H1 (cell line): Measurements from ENCODE around the gene HSD11B1. TPM values are rescaled to one million over a fixed set of nuclear protein-coding genes. Genes with fewer than 3 reads are reported as not detected.

Experiments used
- CTCF ChIA-PET: fragments of 300-600 bp; sonication (Branson Sonifier 250); formaldehyde crosslinking; loops from one replicate; lab custom pipeline; 2021; ENCODE audit not compliant: partially characterized antibody; lab: Charles Lee
- POLR2A ChIA-PET: fragments of 300-600 bp; sonication (Branson Sonifier 250); formaldehyde crosslinking; loops from one replicate; lab custom pipeline; 2021; ENCODE audit warnings: inconsistent platforms; ENCODE audit not compliant: partially characterized antibody; lab: Charles Lee
- DNase-seq, 2 experiments: peaks; one replicate each; pipeline versions ENCODE4 v3.0.0 to v3.0.0-alpha.2; 2010 to 2022; ENCODE audit warnings: low spot score in 2 of 2, low read depth in 1 of 2, mixed read lengths in 1 of 2
- FAIRE-seq: peaks from 2 replicates; lab custom pipeline; 2011; peaks lifted over from hg19 to GRCh38; lab: Jason Lieb, UNC
- H2AFZ ChIP-seq: 2 replicates; pipeline ENCODE4 v1.8.1; 2012; ENCODE audit warnings: low read length, inconsistent platforms
- H2AK5ac ChIP-seq: 2 replicates; pipeline ENCODE4 v1.6.1; 2013; ENCODE audit warnings: low read depth, low read length
- H2BK120ac ChIP-seq: replicated peaks from 2 replicates; pipeline ENCODE3; 2013; ENCODE audit warnings: low read depth, low read length, inconsistent platforms
- H2BK12ac ChIP-seq: 2 replicates; pipeline ENCODE4 v1.6.1; 2013; ENCODE audit warnings: low read depth, low read length
- H2BK15ac ChIP-seq: 2 replicates; pipeline ENCODE4 v1.6.1; 2013; ENCODE audit warnings: low read length
- H2BK20ac ChIP-seq: 2 replicates; pipeline ENCODE4 v1.6.1; 2013; ENCODE audit warnings: low read length
- H2BK5ac ChIP-seq: 2 replicates; pipeline ENCODE4 v1.6.1; 2013; ENCODE audit warnings: low read depth, low read length
- H3K14ac ChIP-seq: 2 replicates; pipeline ENCODE4 v1.6.1; 2013; ENCODE audit warnings: inconsistent platforms; ENCODE audit not compliant: insufficient read length
- H3K18ac ChIP-seq: 2 replicates; pipeline ENCODE4 v1.6.1; 2013; ENCODE audit warnings: low read length; ENCODE audit errors: extremely low read depth
- H3K23ac ChIP-seq: 2 replicates; pipeline ENCODE4 v1.6.1; 2013; ENCODE audit warnings: inconsistent platforms; ENCODE audit not compliant: insufficient read length
- H3K23me2 ChIP-seq: 2 replicates; pipeline ENCODE4 v1.6.1; 2013; ENCODE audit warnings: low read depth, low read length
- H3K27ac ChIP-seq: 2 replicates; pipeline ENCODE4 v1.6.1; 2011; ENCODE audit warnings: low read depth, low read length, inconsistent platforms
- H3K27me3 ChIP-seq, 4 experiments: replicated peaks in 1 of 4; 1 replicate in 1 of 4; 2 replicates in 3 of 4; pipeline versions ENCODE4 v1.6.1 to v1.8.1; 2011 to 2013; ENCODE audit warnings: low read length in 3 of 4, mild to moderate bottlenecking in 3 of 4, inconsistent platforms in 2 of 4, mixed read lengths in 2 of 4, moderate library complexity in 1 of 4; ENCODE audit not compliant: control insufficient read depth in 3 of 4, insufficient read depth in 3 of 4; ENCODE audit errors: extremely low read depth in 1 of 4
- H3K36me3 ChIP-seq, 4 experiments: 2 replicates each; pipeline versions ENCODE4 v1.6.1 to v1.8.1; 2011 to 2013; ENCODE audit warnings: mild to moderate bottlenecking in 4 of 4, low read length in 3 of 4, moderate library complexity in 2 of 4, control low read depth in 1 of 4, inconsistent platforms in 1 of 4; ENCODE audit not compliant: insufficient read depth in 4 of 4, control insufficient read depth in 2 of 4
- H3K4ac ChIP-seq: replicated peaks from 2 replicates; pipeline ENCODE3; 2013; ENCODE audit warnings: low read length, low read depth, mixed read lengths, inconsistent platforms; ENCODE audit not compliant: insufficient read length
- H3K4me1 ChIP-seq, 4 experiments: replicated peaks in 1 of 4; 1 replicate in 1 of 4; 2 replicates in 3 of 4; pipeline versions ENCODE4 v1.6.1 to v1.8.1; 2011 to 2013; ENCODE audit warnings: low read length in 3 of 4, inconsistent platforms in 2 of 4, mixed read lengths in 1 of 4; ENCODE audit not compliant: insufficient read depth in 4 of 4, control insufficient read depth in 3 of 4
- H3K4me2 ChIP-seq, 2 experiments: 2 replicates each; pipeline versions ENCODE4 v1.6.1 to v1.8.1; 2011 to 2013; ENCODE audit warnings: low read depth in 2 of 2, low read length in 2 of 2, control low read depth in 1 of 2, inconsistent platforms in 1 of 2, mild to moderate bottlenecking in 1 of 2; ENCODE audit not compliant: insufficient read depth in 1 of 2
- H3K4me3 ChIP-seq, 4 experiments: fragments of 200-600, 300-600 bp in 1 of 4; sonication (generic), shearing (Covaris generic), sonication (Bioruptor Twin) in 1 of 4; 2 replicates each; pipeline versions ENCODE4 v1.5.1 to v1.8.1; 2011 to 2016; ENCODE audit warnings: low read length in 4 of 4, low read depth in 3 of 4, control low read depth in 2 of 4, inconsistent platforms in 2 of 4, mild to moderate bottlenecking in 2 of 4, mixed read lengths in 1 of 4, moderate library complexity in 1 of 4; ENCODE audit not compliant: insufficient read depth in 2 of 4; ENCODE audit errors: extremely low read depth in 1 of 4
- H3K56ac ChIP-seq: replicated peaks from 2 replicates; pipeline ENCODE3; 2013; ENCODE audit warnings: low read depth, mild to moderate bottlenecking, mixed read lengths, low read length, inconsistent platforms; ENCODE audit not compliant: insufficient read length
- H3K79me1 ChIP-seq: 2 replicates; pipeline ENCODE4 v1.6.1; 2013; ENCODE audit warnings: low read depth, low read length, control low read depth
- H3K79me2 ChIP-seq, 2 experiments: 2 replicates each; pipeline versions ENCODE4 v1.6.1 to v1.8.1; 2012 to 2013; ENCODE audit warnings: low read length in 2 of 2, mild to moderate bottlenecking in 2 of 2, inconsistent platforms in 1 of 2; ENCODE audit not compliant: insufficient read depth in 2 of 2, control insufficient read depth in 1 of 2
- H3K9ac ChIP-seq, 4 experiments: replicated peaks in 1 of 4; 1 replicate in 1 of 4; 2 replicates in 3 of 4; pipeline versions ENCODE4 v1.6.1 to v1.8.1; 2011 to 2013; ENCODE audit warnings: low read depth in 3 of 4, low read length in 3 of 4, control low read depth in 2 of 4, mild to moderate bottlenecking in 2 of 4, moderate library complexity in 2 of 4, inconsistent platforms in 1 of 4; ENCODE audit errors: extremely low read depth in 1 of 4
- H3K9me3 ChIP-seq, 2 experiments: 2 replicates each; pipeline versions ENCODE4 v1.6.1 to v1.8.1; 2012 to 2013; ENCODE audit warnings: mild to moderate bottlenecking in 2 of 2, moderate library complexity in 2 of 2, control low read depth in 1 of 2, inconsistent platforms in 1 of 2, low read depth in 1 of 2, low read length in 1 of 2, mixed read lengths in 1 of 2; ENCODE audit not compliant: insufficient read depth in 2 of 2
- H4K20me1 ChIP-seq, 2 experiments: replicated peaks in 1 of 2; 2 replicates each; pipeline versions ENCODE3 to v1.8.1; 2011 to 2013; ENCODE audit warnings: inconsistent platforms in 2 of 2, low read length in 2 of 2, mild to moderate bottlenecking in 1 of 2; ENCODE audit not compliant: insufficient read depth in 2 of 2, control insufficient read depth in 1 of 2
- H4K5ac ChIP-seq: 2 replicates; pipeline ENCODE4 v1.6.1; 2013; ENCODE audit warnings: low read length, low read depth, mixed read lengths, inconsistent platforms; ENCODE audit not compliant: insufficient read length
- H4K8ac ChIP-seq: 2 replicates; pipeline ENCODE4 v1.8.0; 2013; ENCODE audit warnings: mild to moderate bottlenecking, moderate library complexity, low read length, inconsistent platforms; ENCODE audit not compliant: insufficient read depth; ENCODE audit errors: extremely low read depth
- H4K91ac ChIP-seq: replicated peaks from 2 replicates; pipeline ENCODE3; 2013; ENCODE audit warnings: low read length, mixed read lengths, inconsistent platforms; ENCODE audit not compliant: insufficient read length
- BCL11A ChIP-seq, 2 experiments: IDR thresholded peaks; one replicate each; pipeline ENCODE4 v1.6.1; 2011; ENCODE audit warnings: low read depth in 2 of 2, low read length in 2 of 2, mild to moderate bottlenecking in 2 of 2
- CEBPB ChIP-seq: IDR thresholded peaks from 2 replicates; pipeline ENCODE4 v1.6.1; 2012; ENCODE audit warnings: low read depth, low read length
- HDAC6 ChIP-seq: IDR thresholded peaks from one replicate; pipeline ENCODE4 v1.7.1; 2012; ENCODE audit warnings: low read depth, mild to moderate bottlenecking, inconsistent platforms, low read length, moderate library complexity
- RFX5 ChIP-seq: IDR thresholded peaks from 2 replicates; pipeline ENCODE4 v1.6.1; 2011; ENCODE audit warnings: low read depth, low read length, improper control_type of control experiment, borderline replicate concordance
- SP1 ChIP-seq: IDR thresholded peaks from 2 replicates; pipeline ENCODE4 v1.6.1; 2011; ENCODE audit warnings: low read depth, low read length
- TAF1 ChIP-seq: IDR thresholded peaks from 2 replicates; pipeline ENCODE4 v1.6.1; 2011; ENCODE audit warnings: mild to moderate bottlenecking, low read depth, low read length
- WGBS, 2 experiments: shearing (Covaris generic) in 1 of 2; methylation state at CpG; one replicate each; pipeline versions ENCODE4 v1.1.6 to v1.1.7; 2013 to 2015; ENCODE audit warnings: low lambda C conversion rate in 2 of 2, mixed read lengths in 2 of 2, inconsistent platforms in 1 of 2, low coverage in 1 of 2, missing lambda C conversion rate in 1 of 2; ENCODE audit not compliant: insufficient replicate concordance in 2 of 2, insufficient coverage in 1 of 2, insufficient read length in 1 of 2; ENCODE audit errors: extremely low coverage in 1 of 2, missing lambda C conversion rate in 1 of 2; 5-methylcytosine and 5-hydroxymethylcytosine counted together
- polyA plus RNA-seq, 7 experiments: library from polyadenylated mRNA; depleted of rRNA in 3 of 7; stranded (reverse) in 5 of 7; unstranded in 2 of 7; fragments of >200 nt in 5 of 7; fragments of 200-250 nt in 2 of 7; gene quantifications; 1 replicate in 5 of 7; 2 replicates in 1 of 7; 4 replicates in 1 of 7; pipeline versions ENCODE4 v1.2.1 to v1.2.3, GENCODE V29; 2011 to 2013; ENCODE audit warnings: missing spikeins in 2 of 7, mixed read lengths in 2 of 7
- total RNA-seq: library from RNA; stranded (reverse); fragmentation: NEBNext Ultra II Directional; extraction: Animal tissue kit (Norgen Biotek cat#: 25700); gene quantifications from 2 replicates; pipeline ENCODE4 v1.2.1, GENCODE V29; 2021
- TF ChIP-seq, protein P1 (sequence below): IDR thresholded peaks from 2 replicates; pipeline ENCODE4 v1.6.1; 2011; ENCODE audit warnings: low read depth, mild to moderate bottlenecking, low read length; ENCODE audit not compliant: insufficient read depth
- TF ChIP-seq, protein P2 (sequence below): IDR thresholded peaks from 2 replicates; pipeline ENCODE4 v1.6.1; 2012; ENCODE audit warnings: low read length, inconsistent platforms

HSD11B1 gene
- total and polyA plus RNA-seq, 2 of the 8 experiments (the other 6 are each of a cell fraction or from before 2014, with no cell fraction given): not detected

DNA sequence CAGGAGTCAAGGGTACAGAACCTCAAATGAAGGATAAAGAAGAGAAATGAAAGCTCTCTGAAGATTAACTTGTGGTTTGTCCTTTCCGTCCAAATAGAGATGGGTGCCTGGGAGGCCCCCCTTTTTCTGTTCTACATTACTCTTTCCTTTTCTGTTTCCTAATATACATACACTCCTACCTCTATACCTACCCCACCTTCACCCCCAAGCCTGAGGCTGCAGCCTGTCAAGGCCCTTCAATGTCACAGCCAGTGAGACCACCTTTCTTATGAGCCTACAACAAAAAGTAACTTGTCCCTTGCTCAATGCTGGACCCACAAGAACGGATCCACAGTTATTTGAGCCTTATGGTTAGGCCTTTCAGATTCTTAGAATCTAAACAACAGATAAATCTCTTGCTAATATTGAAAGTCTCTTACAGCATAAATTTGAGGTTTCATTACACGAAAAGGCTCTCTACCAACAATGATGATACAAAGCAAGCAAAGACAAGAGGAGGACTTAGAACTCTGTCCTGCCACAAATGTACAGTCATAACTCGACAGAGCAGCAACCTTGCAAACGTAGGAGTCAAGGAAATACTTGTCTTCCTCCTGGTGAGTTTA, 47.1 kb downstream of the HSD11B1 start:
- DNase-seq (no peak), FAIRE-seq (no peak)
- Histone ChIP-seq H3K14ac (no peak overlapping the region), H2BK120ac (no peak overlapping the region), H3K4ac (no peak overlapping the region), H2AFZ (no peak overlapping the region), H2BK5ac (no peak overlapping the region), H3K9me3 (no peaks in the 10 kb centered on the region), H3K36me3 (no peaks in the 10 kb centered on the region), H2AK5ac (no peak overlapping the region), H3K79me1 (no peaks in the 10 kb centered on the region), H4K8ac (no peak overlapping the region), H3K9ac (no peak overlapping the region), H3K79me2 (no peaks in the 10 kb centered on the region), H2BK15ac (no peak overlapping the region), H3K56ac (no peak overlapping the region), H3K23ac (no peak overlapping the region), H3K23me2 (no peaks in the 10 kb centered on the region), H3K4me3 (no peak overlapping the region), H4K20me1 (no peaks in the 10 kb centered on the region), H3K4me1 (peaks cover 0 to 11% (median 0%) of the 10 kb centered on the region in 4 experiments; a peak in 1 of 7 replicates), H4K5ac (no peak overlapping the region), H2BK20ac (no peak overlapping the region), H3K27me3 (peaks cover 0 to 4% (median 0%) of the 10 kb centered on the region in 4 experiments; a peak in 2 of 7 replicates), H4K91ac (no peak overlapping the region), H3K4me2 (no peak overlapping the region), H3K27ac (no peak overlapping the region), H3K18ac (no peak overlapping the region), H2BK12ac (no peak overlapping the region)
- WGBS, 2 experiments: 64% methylated on average over 5 of the region's 5 CpGs; no CpG with 5 or more reads in 1 of the 2 experiments
- POLR2A ChIA-PET: no interaction called here
- CTCF ChIA-PET: interaction anchor here (0.7 to 1.2 kb wide), 2 partner anchors 98 to 186 kb away, joined by 3 to 4 read pairs; no protein-coding TSS in a partner anchor
- no peak for TF ChIP-seq RFX5
- TF ChIP-seq, protein P1, sequence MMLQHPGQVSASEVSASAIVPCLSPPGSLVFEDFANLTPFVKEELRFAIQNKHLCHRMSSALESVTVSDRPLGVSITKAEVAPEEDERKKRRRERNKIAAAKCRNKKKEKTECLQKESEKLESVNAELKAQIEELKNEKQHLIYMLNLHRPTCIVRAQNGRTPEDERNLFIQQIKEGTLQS: no peak
- TF ChIP-seq HDAC6: no peak
- TF ChIP-seq TAF1: no peak
- TF ChIP-seq SP1: no peak
- TF ChIP-seq CEBPB: no peak
- TF ChIP-seq, protein P2, sequence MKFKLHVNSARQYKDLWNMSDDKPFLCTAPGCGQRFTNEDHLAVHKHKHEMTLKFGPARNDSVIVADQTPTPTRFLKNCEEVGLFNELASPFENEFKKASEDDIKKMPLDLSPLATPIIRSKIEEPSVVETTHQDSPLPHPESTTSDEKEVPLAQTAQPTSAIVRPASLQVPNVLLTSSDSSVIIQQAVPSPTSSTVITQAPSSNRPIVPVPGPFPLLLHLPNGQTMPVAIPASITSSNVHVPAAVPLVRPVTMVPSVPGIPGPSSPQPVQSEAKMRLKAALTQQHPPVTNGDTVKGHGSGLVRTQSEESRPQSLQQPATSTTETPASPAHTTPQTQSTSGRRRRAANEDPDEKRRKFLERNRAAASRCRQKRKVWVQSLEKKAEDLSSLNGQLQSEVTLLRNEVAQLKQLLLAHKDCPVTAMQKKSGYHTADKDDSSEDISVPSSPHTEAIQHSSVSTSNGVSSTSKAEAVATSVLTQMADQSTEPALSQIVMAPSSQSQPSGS: no peak
- TF ChIP-seq BCL11A (IDR thresholded peaks at IDR 0.05; ENCODE audit: low read depth in 2 of 2, low read length in 2 of 2): no peak
